Hepatocyte (in vitro differentiated cells): Measurements from ENCODE around the gene PRKCA.

ENCODE experiments used
- CTCF ChIP-seq: fragments of 200-600 bp; sonication (generic); IDR thresholded peaks from 2 replicates; pipeline ENCODE4 v1.5.1; 2016; ENCODE audit warnings: antibody characterized with exemption, mild to moderate bottlenecking; ENCODE audit not compliant: poor library complexity
- EZH2 ChIP-seq: fragments of 200-600 bp; sonication (generic); IDR thresholded peaks from 2 replicates; pipeline ENCODE4 v1.6.1; 2016; ENCODE audit warnings: antibody characterized with exemption, mild to moderate bottlenecking, borderline replicate concordance
- EZH2phosphoT487 ChIP-seq: fragments of 200-600 bp; sonication (generic); IDR thresholded peaks from one replicate; pipeline ENCODE4 v1.6.1; 2018; ENCODE audit warnings: antibody characterized with exemption, mild to moderate bottlenecking, low read depth, moderate library complexity; ENCODE audit not compliant: unreplicated experiment, severe bottlenecking

DNA sequence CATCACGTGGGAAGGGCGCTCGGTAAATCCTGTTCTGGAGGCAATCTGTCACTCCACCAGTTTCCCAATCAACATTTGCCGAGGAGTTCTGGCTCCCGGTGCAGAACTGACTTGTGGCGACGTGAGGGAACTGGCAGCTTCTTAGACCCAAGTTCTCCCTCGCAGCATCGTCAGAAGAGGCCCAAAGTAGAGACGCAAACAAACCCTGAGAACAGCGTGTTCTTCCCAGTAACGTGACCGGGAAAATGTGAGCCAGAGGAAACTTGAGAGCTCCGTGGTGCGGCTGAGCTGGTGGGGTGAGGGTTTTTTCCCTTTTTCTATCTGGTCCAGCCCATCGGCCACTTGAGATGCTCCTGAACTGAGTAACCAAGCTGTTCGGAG lies 373.6 kb downstream of the PRKCA start:
- TF ChIP-seq CTCF (no peak), EZH2phosphoT487 (no peak), EZH2 (no peak)
